H1 (cell line): Measurements from ENCODE around the gene CHRM4. TPM values are rescaled to one million over a fixed set of nuclear protein-coding genes. Genes with fewer than 3 reads are reported as not detected.

Source experiments
- JUND ChIP-seq: IDR thresholded peaks from 2 replicates; pipeline ENCODE4 v1.6.1; 2011; ENCODE audit warnings: mild to moderate bottlenecking, improper control_type of control experiment, low read length
- polyA plus RNA-seq, 7 experiments: library from polyadenylated mRNA; depleted of rRNA in 3 of 7; stranded (reverse) in 5 of 7; unstranded in 2 of 7; fragments of >200 nt in 5 of 7; fragments of 200-250 nt in 2 of 7; gene quantifications; 1 replicate in 5 of 7; 2 replicates in 1 of 7; 4 replicates in 1 of 7; pipeline versions ENCODE4 v1.2.1 to v1.2.3, GENCODE V29; 2011 to 2013; ENCODE audit warnings: missing spikeins in 2 of 7, mixed read lengths in 2 of 7
- total RNA-seq: library from RNA; stranded (reverse); fragmentation: NEBNext Ultra II Directional; extraction: Animal tissue kit (Norgen Biotek cat#: 25700); gene quantifications from 2 replicates; pipeline ENCODE4 v1.2.1, GENCODE V29; 2021
- TF ChIP-seq, protein P1 (sequence below): fragments of 300-600 bp; sonication (generic); IDR thresholded peaks from 2 replicates; pipeline ENCODE4 v1.7.1; 2012; ENCODE audit warnings: low read length, moderate library complexity, mild to moderate bottlenecking, inconsistent platforms; ENCODE audit not compliant: insufficient replicate concordance
- TF ChIP-seq, protein P2 (sequence below): IDR thresholded peaks from 2 replicates; pipeline ENCODE4 v1.6.1; 2011; ENCODE audit warnings: low read depth, mild to moderate bottlenecking, low read length; ENCODE audit not compliant: insufficient read depth

The CHRM4 gene
- total and polyA plus RNA-seq, 2 of the 8 experiments (the other 6 are each of a cell fraction or from before 2014, with no cell fraction given) = 1.1 to 1.3 TPM

GRCh38 chr11:46397526-46397925, 6.0 kb upstream of the CHRM4 start (continued):
- TF ChIP-seq, protein P1, sequence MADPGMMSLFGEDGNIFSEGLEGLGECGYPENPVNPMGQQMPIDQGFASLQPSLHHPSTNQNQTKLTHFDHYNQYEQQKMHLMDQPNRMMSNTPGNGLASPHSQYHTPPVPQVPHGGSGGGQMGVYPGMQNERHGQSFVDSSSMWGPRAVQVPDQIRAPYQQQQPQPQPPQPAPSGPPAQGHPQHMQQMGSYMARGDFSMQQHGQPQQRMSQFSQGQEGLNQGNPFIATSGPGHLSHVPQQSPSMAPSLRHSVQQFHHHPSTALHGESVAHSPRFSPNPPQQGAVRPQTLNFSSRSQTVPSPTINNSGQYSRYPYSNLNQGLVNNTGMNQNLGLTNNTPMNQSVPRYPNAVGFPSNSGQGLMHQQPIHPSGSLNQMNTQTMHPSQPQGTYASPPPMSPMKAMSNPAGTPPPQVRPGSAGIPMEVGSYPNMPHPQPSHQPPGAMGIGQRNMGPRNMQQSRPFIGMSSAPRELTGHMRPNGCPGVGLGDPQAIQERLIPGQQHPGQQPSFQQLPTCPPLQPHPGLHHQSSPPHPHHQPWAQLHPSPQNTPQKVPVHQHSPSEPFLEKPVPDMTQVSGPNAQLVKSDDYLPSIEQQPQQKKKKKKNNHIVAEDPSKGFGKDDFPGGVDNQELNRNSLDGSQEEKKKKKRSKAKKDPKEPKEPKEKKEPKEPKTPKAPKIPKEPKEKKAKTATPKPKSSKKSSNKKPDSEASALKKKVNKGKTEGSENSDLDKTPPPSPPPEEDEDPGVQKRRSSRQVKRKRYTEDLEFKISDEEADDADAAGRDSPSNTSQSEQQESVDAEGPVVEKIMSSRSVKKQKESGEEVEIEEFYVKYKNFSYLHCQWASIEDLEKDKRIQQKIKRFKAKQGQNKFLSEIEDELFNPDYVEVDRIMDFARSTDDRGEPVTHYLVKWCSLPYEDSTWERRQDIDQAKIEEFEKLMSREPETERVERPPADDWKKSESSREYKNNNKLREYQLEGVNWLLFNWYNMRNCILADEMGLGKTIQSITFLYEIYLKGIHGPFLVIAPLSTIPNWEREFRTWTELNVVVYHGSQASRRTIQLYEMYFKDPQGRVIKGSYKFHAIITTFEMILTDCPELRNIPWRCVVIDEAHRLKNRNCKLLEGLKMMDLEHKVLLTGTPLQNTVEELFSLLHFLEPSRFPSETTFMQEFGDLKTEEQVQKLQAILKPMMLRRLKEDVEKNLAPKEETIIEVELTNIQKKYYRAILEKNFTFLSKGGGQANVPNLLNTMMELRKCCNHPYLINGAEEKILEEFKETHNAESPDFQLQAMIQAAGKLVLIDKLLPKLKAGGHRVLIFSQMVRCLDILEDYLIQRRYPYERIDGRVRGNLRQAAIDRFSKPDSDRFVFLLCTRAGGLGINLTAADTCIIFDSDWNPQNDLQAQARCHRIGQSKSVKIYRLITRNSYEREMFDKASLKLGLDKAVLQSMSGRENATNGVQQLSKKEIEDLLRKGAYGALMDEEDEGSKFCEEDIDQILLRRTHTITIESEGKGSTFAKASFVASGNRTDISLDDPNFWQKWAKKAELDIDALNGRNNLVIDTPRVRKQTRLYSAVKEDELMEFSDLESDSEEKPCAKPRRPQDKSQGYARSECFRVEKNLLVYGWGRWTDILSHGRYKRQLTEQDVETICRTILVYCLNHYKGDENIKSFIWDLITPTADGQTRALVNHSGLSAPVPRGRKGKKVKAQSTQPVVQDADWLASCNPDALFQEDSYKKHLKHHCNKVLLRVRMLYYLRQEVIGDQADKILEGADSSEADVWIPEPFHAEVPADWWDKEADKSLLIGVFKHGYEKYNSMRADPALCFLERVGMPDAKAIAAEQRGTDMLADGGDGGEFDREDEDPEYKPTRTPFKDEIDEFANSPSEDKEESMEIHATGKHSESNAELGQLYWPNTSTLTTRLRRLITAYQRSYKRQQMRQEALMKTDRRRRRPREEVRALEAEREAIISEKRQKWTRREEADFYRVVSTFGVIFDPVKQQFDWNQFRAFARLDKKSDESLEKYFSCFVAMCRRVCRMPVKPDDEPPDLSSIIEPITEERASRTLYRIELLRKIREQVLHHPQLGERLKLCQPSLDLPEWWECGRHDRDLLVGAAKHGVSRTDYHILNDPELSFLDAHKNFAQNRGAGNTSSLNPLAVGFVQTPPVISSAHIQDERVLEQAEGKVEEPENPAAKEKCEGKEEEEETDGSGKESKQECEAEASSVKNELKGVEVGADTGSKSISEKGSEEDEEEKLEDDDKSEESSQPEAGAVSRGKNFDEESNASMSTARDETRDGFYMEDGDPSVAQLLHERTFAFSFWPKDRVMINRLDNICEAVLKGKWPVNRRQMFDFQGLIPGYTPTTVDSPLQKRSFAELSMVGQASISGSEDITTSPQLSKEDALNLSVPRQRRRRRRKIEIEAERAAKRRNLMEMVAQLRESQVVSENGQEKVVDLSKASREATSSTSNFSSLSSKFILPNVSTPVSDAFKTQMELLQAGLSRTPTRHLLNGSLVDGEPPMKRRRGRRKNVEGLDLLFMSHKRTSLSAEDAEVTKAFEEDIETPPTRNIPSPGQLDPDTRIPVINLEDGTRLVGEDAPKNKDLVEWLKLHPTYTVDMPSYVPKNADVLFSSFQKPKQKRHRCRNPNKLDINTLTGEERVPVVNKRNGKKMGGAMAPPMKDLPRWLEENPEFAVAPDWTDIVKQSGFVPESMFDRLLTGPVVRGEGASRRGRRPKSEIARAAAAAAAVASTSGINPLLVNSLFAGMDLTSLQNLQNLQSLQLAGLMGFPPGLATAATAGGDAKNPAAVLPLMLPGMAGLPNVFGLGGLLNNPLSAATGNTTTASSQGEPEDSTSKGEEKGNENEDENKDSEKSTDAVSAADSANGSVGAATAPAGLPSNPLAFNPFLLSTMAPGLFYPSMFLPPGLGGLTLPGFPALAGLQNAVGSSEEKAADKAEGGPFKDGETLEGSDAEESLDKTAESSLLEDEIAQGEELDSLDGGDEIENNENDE = no peak
- TF ChIP-seq, protein P2, sequence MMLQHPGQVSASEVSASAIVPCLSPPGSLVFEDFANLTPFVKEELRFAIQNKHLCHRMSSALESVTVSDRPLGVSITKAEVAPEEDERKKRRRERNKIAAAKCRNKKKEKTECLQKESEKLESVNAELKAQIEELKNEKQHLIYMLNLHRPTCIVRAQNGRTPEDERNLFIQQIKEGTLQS = no peak
- no peak for TF ChIP-seq JUND
